Ovary (tissue), 9 donors: Measurements from ENCODE around the gene IL6R. TPM values are rescaled to one million over a fixed set of nuclear protein-coding genes. Genes with fewer than 3 reads are reported as not detected.

ENCODE experiments used
- DNase-seq, 5 donors: peaks; one replicate each; pipeline ENCODE4 v3.0.0-alpha.2; 2019 to 2020
- H3K27ac ChIP-seq, 2 donors: fragments of 200-600 bp; one replicate each; pipeline versions ENCODE4 v1.5.1 to v1.8.0; 2019 to 2022
- H3K27me3 ChIP-seq: fragments of 200-600 bp; one replicate; pipeline ENCODE4 v1.8.0; 2022
- H3K36me3 ChIP-seq: fragments of 200-600 bp; sonication (generic); one replicate; pipeline ENCODE4 v1.5.1; 2019
- H3K4me1 ChIP-seq: one replicate; pipeline ENCODE4 v1.8.1; 2013; ENCODE audit warnings: mild to moderate bottlenecking, moderate library complexity; ENCODE audit not compliant: insufficient read depth
- H3K4me3 ChIP-seq: fragments of 200-600 bp; sonication (generic); one replicate; pipeline ENCODE4 v1.5.1; 2017
- H3K9me3 ChIP-seq, 2 donors: fragments of 200-600 bp in 1 of 2; sonication (generic) in 1 of 2; one replicate each; pipeline versions ENCODE4 v1.5.1 to v1.8.1; 2013 to 2019; ENCODE audit warnings: mild to moderate bottlenecking in 1 of 2, moderate library complexity in 1 of 2
- EP300 ChIP-seq: sonication (generic); formaldehyde crosslinking; IDR thresholded peaks from one replicate; pipeline ENCODE4 v1.6.1; 2017; ENCODE audit warnings: antibody characterized with exemption
- POLR2A ChIP-seq: fragments of 450-650 bp; IDR thresholded peaks from one replicate; pipeline ENCODE4 v1.6.1; 2017; ENCODE audit warnings: antibody characterized with exemption, mild to moderate bottlenecking, moderate library complexity
- WGBS, 3 donors: extraction: QIAGEN DNeasy Blood & Tissue Kit in 1 of 3; methylation state at CpG; one replicate each; pipeline versions ENCODE4 v1.1.5 to v1.1.7; 2013 to 2017; 5-methylcytosine and 5-hydroxymethylcytosine counted together
- intact Hi-C, 4 donors: fragments of 100-400 bp; cut with DNase I; formaldehyde crosslinking; loops; one replicate each; pipeline versions ENCODE4 v1.11.0 to v1.15.1; 2022 to 2023
- polyA plus RNA-seq, 2 donors: library from polyadenylated mRNA; stranded (reverse); fragments of 200-250 nt in 1 of 2; fragments of 350-450 nt in 1 of 2; fragmentation: Illumina TruSeq in 1 of 2; extraction: RNeasy Lipid Tissue Mini Kit (QIAGEN cat#74804) in 1 of 2; gene quantifications; one replicate each; pipeline ENCODE4 v1.2.3, GENCODE V29; 2013 to 2014
- total RNA-seq, 7 donors: library from RNA; depleted of rRNA in 2 of 7; stranded (reverse); fragments of >200 nt in 2 of 7; fragmentation: NEBNext Ultra II Directional in 3 of 7; extraction: Animal tissue kit (Norgen Biotek cat#: 25700) in 3 of 7; gene quantifications; one replicate each; pipeline versions ENCODE4 v1.1.0 to v1.2.4, GENCODE V29; 2016 to 2023
- TF ChIP-seq, protein P1 (sequence below), 3 donors: fragments of 450-650 bp in 2 of 3; fragments of 200-600 bp in 1 of 3; IDR thresholded peaks; one replicate each; pipeline versions ENCODE4 v1.5.1 to v1.8.0; 2016 to 2022; ENCODE audit warnings: antibody characterized with exemption in 3 of 3, mild to moderate bottlenecking in 1 of 3
- donor health status: DM: no; HTN: no; CAD: no; lungs with moderate emphysema.
- donor health status: DM: no; HTN: no; CAD: no.
- donor health status: Bipolar disorder and iron deficiency.
- donor health status: DM: yes; HTN: yes; CAD: no.
- donor health status: DM: no; HTN: no; CAD: no.
- donor health status: DM: yes; HTN: yes; CAD: no.

Gene IL6R
- total and polyA plus RNA-seq, 9 donors = 6.5 to 37.0 (median 12.2) TPM

GRCh38 chr1:154500533-154500932 lies 95.4 kb downstream of the IL6R start:
- Histone ChIP-seq H3K9me3 (no peaks in the 10 kb centered on the region), H3K27ac (no peak overlapping the region), H3K36me3 (no peaks in the 10 kb centered on the region), H3K4me3 (no peak overlapping the region), H3K4me1 (peaks cover 5% of the 10 kb centered on the region), H3K27me3 (no peaks in the 10 kb centered on the region)
- DNase-seq = no peak
- intact Hi-C loops = no loop called here
- TF ChIP-seq EP300 = no peak
- no peak for TF ChIP-seq POLR2A
- TF ChIP-seq, protein P1, sequence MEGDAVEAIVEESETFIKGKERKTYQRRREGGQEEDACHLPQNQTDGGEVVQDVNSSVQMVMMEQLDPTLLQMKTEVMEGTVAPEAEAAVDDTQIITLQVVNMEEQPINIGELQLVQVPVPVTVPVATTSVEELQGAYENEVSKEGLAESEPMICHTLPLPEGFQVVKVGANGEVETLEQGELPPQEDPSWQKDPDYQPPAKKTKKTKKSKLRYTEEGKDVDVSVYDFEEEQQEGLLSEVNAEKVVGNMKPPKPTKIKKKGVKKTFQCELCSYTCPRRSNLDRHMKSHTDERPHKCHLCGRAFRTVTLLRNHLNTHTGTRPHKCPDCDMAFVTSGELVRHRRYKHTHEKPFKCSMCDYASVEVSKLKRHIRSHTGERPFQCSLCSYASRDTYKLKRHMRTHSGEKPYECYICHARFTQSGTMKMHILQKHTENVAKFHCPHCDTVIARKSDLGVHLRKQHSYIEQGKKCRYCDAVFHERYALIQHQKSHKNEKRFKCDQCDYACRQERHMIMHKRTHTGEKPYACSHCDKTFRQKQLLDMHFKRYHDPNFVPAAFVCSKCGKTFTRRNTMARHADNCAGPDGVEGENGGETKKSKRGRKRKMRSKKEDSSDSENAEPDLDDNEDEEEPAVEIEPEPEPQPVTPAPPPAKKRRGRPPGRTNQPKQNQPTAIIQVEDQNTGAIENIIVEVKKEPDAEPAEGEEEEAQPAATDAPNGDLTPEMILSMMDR (IDR thresholded peaks at IDR 0.05) = no peak
- 67% methylated on average over 8 of the region's 8 CpGs for WGBS, 3 donors

- peaks cover 0 to 5% of the 10 kb centered on the region in 2 donors for H3K9me3 ChIP-seq
- no peaks in the 10 kb centered on the region for H3K36me3 ChIP-seq
- H3K4me1 ChIP-seq = peaks cover 5% of the 10 kb centered on the region
- TF ChIP-seq, protein P1 (IDR thresholded peaks at IDR 0.05) = no peak
- TF ChIP-seq EP300 (no peak), POLR2A (no peak)
- H3K27me3 ChIP-seq = no peaks in the 10 kb centered on the region
- H3K27ac ChIP-seq = peak overlapping the region in 1 of 2 donors; percentile 37
- peak overlapping the region; percentile 46 for H3K4me3 ChIP-seq
- intact Hi-C loops = no loop called here
- 2 to 5% (median 2%) methylated on average over 28 to 54 of the region's 54 CpGs for WGBS, 3 donors
- peak; percentile 73 to 86 (median 77) for DNase-seq
Observed at GRCh38 chr1:154501423-154502065, 96.4 kb downstream of the IL6R start.

GRCh38 chr1:154502066-154502743 lies 97.1 kb downstream of the IL6R start, which contains the start of the genes SHE and TDRD10:
SHE (minus strand) TSS chr1:154502412; CDS start chr1:154502026, 386 bp downstream.
TDRD10 (plus strand) TSS chr1:154502219; CDS start chr1:154506904, 4,685 bp downstream.
- Histone ChIP-seq H3K4me3 (peak within 1 kb of the TSS; percentile 46), H3K27ac (peak within 1 kb of the TSS in 1 of 2 donors; percentile 37), H3K4me1 (peaks cover 5% of the 10 kb centered on the region), H3K27me3 (no peaks in the 10 kb centered on the region), H3K36me3 (no peaks in the 10 kb centered on the region), H3K9me3 (peaks cover 0 to 5% of the 10 kb centered on the region in 2 donors)
- intact Hi-C loops = no loop called here
- DNase-seq = peak; percentile 25 to 62 (median 36)
- TF ChIP-seq POLR2A = no peak
- TF ChIP-seq, protein P1 (IDR thresholded peaks at IDR 0.05) = no peak
- no peak for TF ChIP-seq EP300
- 1 to 2% (median 1%) methylated on average over 41 to 88 of the region's 90 CpGs for WGBS, 3 donors

DNA sequence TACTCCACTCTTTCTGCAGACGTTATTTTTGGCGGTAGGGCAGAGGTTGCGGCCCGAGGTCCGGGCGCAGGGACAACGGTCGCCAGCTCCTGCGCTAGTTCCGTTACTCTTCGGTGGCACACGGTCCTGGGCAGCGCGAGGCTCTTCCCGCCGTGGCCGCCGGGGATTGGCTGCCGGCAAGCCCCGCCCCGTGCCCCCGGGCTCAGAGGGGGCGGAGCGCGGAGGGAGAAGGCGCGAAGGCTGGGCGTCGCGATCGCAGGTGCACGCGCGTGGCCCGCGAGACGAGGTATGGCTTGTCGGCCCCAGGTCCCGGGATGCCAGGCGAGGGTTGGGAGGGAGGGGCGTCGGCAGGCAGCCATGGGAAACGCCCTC lies 97.6 kb downstream of the IL6R start:
- no peaks in the 10 kb centered on the region for H3K36me3 ChIP-seq
- intact Hi-C loops = no loop called here
- peaks cover 0 to 5% of the 10 kb centered on the region in 2 donors for H3K9me3 ChIP-seq
- H3K27me3 ChIP-seq = no peaks in the 10 kb centered on the region
- peak; percentile 18 to 49 (median 23) for DNase-seq
- TF ChIP-seq EP300 (no peak), POLR2A (no peak)
- TF ChIP-seq, protein P1 (IDR thresholded peaks at IDR 0.05) = no peak
- H3K4me1 ChIP-seq = peaks cover 5% of the 10 kb centered on the region
- peak overlapping the region in 1 of 2 donors; percentile 37 for H3K27ac ChIP-seq
- H3K4me3 ChIP-seq = peak overlapping the region; percentile 46
- WGBS, 3 donors = 11 to 18% (median 16%) methylated on average over 40 to 43 of the region's 43 CpGs
